Measurements from ENCODE around the gene FGF14.

Gene FGF14

DNA sequence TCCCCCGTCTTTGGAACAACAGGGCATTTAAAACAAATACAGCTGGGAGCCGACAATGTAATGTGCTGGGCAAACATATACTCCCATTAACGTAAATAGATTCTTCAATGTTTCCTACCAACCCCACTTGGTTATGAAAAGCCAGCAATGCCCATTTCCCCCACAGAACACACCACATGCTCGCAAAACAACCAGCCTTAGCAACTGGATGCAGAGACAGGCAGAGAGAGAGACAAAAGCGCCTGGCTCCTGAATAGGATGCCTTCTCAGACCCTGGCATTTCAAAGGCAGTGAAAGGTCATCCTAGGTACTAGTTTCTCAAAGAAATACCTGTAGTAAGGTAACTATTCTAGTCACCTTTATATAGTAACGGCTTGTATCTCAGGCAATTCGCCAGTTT, 486.5 kb downstream of the FGF14 start:
- no peak overlapping the region for H3K27ac ChIP-seq (ENCODE audit: extremely low read depth, low read depth, low read length)
- TF ChIP-seq ZNF776 (tag by site-specific recombination; IDR thresholded peaks at IDR 0.05; ENCODE audit: borderline replicate concordance) (no peak), ZNF571 (tag by site-specific recombination; IDR thresholded peaks at IDR 0.05) (no peak), FEZF1 (tag by site-specific recombination; IDR thresholded peaks at IDR 0.05) (no peak)
- TF ChIP-seq, protein P1, sequence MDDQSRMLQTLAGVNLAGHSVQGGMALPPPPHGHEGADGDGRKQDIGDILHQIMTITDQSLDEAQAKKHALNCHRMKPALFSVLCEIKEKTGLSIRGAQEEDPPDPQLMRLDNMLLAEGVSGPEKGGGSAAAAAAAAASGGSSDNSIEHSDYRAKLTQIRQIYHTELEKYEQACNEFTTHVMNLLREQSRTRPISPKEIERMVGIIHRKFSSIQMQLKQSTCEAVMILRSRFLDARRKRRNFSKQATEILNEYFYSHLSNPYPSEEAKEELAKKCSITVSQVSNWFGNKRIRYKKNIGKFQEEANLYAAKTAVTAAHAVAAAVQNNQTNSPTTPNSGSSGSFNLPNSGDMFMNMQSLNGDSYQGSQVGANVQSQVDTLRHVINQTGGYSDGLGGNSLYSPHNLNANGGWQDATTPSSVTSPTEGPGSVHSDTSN (CRISPR knock-in tag; IDR thresholded peaks at IDR 0.05) = no peak
- no peaks in the 10 kb centered on the region for H3K9me3 ChIP-seq (ENCODE audit: control insufficient read depth, insufficient read depth, low read depth, low read length)
- CTCF ChIA-PET = no interaction called here
- H3K4me3 ChIP-seq (ENCODE audit: low read depth, low read length) = no peak overlapping the region
- no peaks in the 10 kb centered on the region for H3K36me3 ChIP-seq (ENCODE audit: control insufficient read depth in 2 of 2, insufficient read depth in 1 of 2, low read length in 2 of 2)
- POLR2A ChIA-PET = no interaction called here
- H3K4me1 ChIP-seq (ENCODE audit: control insufficient read depth, insufficient read depth, low read length) = no peaks in the 10 kb centered on the region

DNA sequence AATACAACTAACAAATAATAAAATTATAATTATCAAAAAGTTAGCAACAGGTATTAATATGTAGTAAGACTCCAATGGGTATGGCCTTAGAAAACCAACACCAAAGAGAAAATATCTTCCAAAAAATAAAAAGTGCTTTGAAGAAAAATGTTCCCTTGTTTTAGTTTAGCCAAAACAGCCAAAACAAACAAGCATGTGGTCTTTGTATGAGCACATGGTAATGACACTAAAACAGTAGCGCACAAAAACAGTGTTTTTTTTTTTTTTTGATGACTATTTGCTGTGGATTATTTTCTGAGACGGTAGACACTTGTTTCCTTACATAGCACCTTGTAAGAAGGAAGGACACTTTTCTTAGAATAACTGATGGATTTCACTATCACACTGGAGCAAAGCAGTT, 490.1 kb downstream of the FGF14 start:
- POLR2A ChIA-PET = no interaction called here
- no peaks in the 10 kb centered on the region for H3K36me3 ChIP-seq (ENCODE audit: control insufficient read depth in 2 of 2, insufficient read depth in 1 of 2, low read length in 2 of 2)
- H3K9me3 ChIP-seq (ENCODE audit: control insufficient read depth, insufficient read depth, low read depth, low read length) = no peaks in the 10 kb centered on the region
- no peak overlapping the region for H3K27ac ChIP-seq (ENCODE audit: extremely low read depth, low read depth, low read length)
- no peak for TF ChIP-seq FEZF1 (tag by site-specific recombination; IDR thresholded peaks at IDR 0.05)
- no peak for TF ChIP-seq ZNF391 (tag by site-specific recombination; IDR thresholded peaks at IDR 0.05; ENCODE audit: borderline replicate concordance, low read depth)
- no peaks in the 10 kb centered on the region for H3K4me1 ChIP-seq (ENCODE audit: control insufficient read depth, insufficient read depth, low read length)
- no peak overlapping the region for H3K4me3 ChIP-seq (ENCODE audit: low read depth, low read length)
- CTCF ChIA-PET = no interaction called here

DNA sequence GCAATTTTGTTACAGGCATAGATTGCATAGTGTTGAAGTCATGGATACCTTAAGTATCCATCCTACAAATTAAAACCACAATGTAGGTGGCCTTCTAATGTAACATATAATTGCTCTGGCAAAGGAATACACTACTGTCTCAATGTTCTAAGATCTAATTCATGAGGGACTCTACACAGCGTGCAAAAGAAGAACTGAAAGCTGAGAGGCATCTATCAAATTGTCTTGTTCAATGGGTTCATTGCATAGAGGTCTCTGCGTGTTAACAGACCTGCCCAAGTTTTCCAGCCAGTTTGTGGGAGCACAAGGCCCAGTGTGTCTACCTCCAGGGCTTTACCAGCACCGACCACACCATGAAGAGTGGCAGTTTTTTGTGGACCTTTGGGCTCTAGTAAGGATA, 498.0 kb downstream of the FGF14 start:
- no peak overlapping the region for H3K27ac ChIP-seq (ENCODE audit: extremely low read depth, low read depth, low read length)
- no peaks in the 10 kb centered on the region for H3K9me3 ChIP-seq (ENCODE audit: control insufficient read depth, insufficient read depth, low read depth, low read length)
- POLR2A ChIA-PET = no interaction called here
- H3K4me1 ChIP-seq (ENCODE audit: control insufficient read depth, insufficient read depth, low read length) = no peaks in the 10 kb centered on the region
- H3K4me3 ChIP-seq (ENCODE audit: low read depth, low read length) = no peak overlapping the region
- TF ChIP-seq SP2 (tag by site-specific recombination; IDR thresholded peaks at IDR 0.05) (no peak), SP3 (tag by site-specific recombination; IDR thresholded peaks at IDR 0.05) (no peak), ZNF24 (tag by site-specific recombination; IDR thresholded peaks at IDR 0.05) (no peak), BCL11A (tag by site-specific recombination; IDR thresholded peaks at IDR 0.05; ENCODE audit: low read depth) (no peak), SCRT2 (tag by site-specific recombination; IDR thresholded peaks at IDR 0.05) (no peak)
- TF ChIP-seq, protein P2, sequence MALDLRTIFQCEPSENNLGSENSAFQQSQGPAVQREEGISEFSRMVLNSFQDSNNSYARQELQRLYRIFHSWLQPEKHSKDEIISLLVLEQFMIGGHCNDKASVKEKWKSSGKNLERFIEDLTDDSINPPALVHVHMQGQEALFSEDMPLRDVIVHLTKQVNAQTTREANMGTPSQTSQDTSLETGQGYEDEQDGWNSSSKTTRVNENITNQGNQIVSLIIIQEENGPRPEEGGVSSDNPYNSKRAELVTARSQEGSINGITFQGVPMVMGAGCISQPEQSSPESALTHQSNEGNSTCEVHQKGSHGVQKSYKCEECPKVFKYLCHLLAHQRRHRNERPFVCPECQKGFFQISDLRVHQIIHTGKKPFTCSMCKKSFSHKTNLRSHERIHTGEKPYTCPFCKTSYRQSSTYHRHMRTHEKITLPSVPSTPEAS (tag by site-specific recombination; IDR thresholded peaks at IDR 0.05) = no peak
- TF ChIP-seq, protein P3, sequence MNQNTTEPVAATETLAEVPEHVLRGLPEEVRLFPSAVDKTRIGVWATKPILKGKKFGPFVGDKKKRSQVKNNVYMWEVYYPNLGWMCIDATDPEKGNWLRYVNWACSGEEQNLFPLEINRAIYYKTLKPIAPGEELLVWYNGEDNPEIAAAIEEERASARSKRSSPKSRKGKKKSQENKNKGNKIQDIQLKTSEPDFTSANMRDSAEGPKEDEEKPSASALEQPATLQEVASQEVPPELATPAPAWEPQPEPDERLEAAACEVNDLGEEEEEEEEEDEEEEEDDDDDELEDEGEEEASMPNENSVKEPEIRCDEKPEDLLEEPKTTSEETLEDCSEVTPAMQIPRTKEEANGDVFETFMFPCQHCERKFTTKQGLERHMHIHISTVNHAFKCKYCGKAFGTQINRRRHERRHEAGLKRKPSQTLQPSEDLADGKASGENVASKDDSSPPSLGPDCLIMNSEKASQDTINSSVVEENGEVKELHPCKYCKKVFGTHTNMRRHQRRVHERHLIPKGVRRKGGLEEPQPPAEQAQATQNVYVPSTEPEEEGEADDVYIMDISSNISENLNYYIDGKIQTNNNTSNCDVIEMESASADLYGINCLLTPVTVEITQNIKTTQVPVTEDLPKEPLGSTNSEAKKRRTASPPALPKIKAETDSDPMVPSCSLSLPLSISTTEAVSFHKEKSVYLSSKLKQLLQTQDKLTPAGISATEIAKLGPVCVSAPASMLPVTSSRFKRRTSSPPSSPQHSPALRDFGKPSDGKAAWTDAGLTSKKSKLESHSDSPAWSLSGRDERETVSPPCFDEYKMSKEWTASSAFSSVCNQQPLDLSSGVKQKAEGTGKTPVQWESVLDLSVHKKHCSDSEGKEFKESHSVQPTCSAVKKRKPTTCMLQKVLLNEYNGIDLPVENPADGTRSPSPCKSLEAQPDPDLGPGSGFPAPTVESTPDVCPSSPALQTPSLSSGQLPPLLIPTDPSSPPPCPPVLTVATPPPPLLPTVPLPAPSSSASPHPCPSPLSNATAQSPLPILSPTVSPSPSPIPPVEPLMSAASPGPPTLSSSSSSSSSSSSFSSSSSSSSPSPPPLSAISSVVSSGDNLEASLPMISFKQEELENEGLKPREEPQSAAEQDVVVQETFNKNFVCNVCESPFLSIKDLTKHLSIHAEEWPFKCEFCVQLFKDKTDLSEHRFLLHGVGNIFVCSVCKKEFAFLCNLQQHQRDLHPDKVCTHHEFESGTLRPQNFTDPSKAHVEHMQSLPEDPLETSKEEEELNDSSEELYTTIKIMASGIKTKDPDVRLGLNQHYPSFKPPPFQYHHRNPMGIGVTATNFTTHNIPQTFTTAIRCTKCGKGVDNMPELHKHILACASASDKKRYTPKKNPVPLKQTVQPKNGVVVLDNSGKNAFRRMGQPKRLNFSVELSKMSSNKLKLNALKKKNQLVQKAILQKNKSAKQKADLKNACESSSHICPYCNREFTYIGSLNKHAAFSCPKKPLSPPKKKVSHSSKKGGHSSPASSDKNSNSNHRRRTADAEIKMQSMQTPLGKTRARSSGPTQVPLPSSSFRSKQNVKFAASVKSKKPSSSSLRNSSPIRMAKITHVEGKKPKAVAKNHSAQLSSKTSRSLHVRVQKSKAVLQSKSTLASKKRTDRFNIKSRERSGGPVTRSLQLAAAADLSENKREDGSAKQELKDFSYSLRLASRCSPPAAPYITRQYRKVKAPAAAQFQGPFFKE (tag by site-specific recombination; IDR thresholded peaks at IDR 0.05; ENCODE audit: borderline replicate concordance) = no peak
- TF ChIP-seq, protein P4, sequence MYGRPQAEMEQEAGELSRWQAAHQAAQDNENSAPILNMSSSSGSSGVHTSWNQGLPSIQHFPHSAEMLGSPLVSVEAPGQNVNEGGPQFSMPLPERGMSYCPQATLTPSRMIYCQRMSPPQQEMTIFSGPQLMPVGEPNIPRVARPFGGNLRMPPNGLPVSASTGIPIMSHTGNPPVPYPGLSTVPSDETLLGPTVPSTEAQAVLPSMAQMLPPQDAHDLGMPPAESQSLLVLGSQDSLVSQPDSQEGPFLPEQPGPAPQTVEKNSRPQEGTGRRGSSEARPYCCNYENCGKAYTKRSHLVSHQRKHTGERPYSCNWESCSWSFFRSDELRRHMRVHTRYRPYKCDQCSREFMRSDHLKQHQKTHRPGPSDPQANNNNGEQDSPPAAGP (tag by site-specific recombination; IDR thresholded peaks at IDR 0.05) = no peak
- CTCF ChIA-PET = no interaction called here
- no peaks in the 10 kb centered on the region for H3K36me3 ChIP-seq (ENCODE audit: control insufficient read depth in 2 of 2, insufficient read depth in 1 of 2, low read length in 2 of 2)
